Renal pelvis (tissue), 4 donors: ENCODE measurements around the gene ATP2B1. TPM values are rescaled to one million over a fixed set of nuclear protein-coding genes. Genes with fewer than 3 reads are reported as not detected.

Source experiments
- DNase-seq: peaks from one replicate; pipeline ENCODE4 v3.0.0-alpha.2; 2013
- polyA plus RNA-seq, 3 donors: library from polyadenylated mRNA; unstranded; fragments of 120-200 nt; gene quantifications; one replicate each; pipeline ENCODE4 v1.2.1, GENCODE V29; 2013; ENCODE audit not compliant: insufficient read length in 3 of 3

The ATP2B1 gene
- polyA plus RNA-seq, 3 donors, result 95.1 to 103 (median 101) TPM

- no peak for DNase-seq
These were observed 12.8 kb downstream of the ATP2B1 start for GRCh38 chr12:89695830-89696229.

- no peak for DNase-seq
These were observed 13.5 kb downstream of the ATP2B1 start for GRCh38 chr12:89695100-89695499.

- DNase-seq, result no peak
These were observed 14.1 kb downstream of the ATP2B1 start for GRCh38 chr12:89694542-89694941.

- DNase-seq, result no peak
These were observed 14.9 kb downstream of the ATP2B1 start for GRCh38 chr12:89693639-89694202.

- no peak for DNase-seq
These were observed 16.2 kb downstream of the ATP2B1 start for GRCh38 chr12:89692439-89692838.

GRCh38 chr12:89691659-89692058, 17.0 kb downstream of the ATP2B1 start:
- DNase-seq, result no peak

GRCh38 chr12:89690925-89691324, 17.7 kb downstream of the ATP2B1 start:
- DNase-seq, result no peak

- no peak for DNase-seq
These were observed 19.3 kb downstream of the ATP2B1 start for GRCh38 chr12:89689306-89689705.

GRCh38 chr12:89686311-89686710, 22.3 kb downstream of the ATP2B1 start:
- DNase-seq, result no peak

GRCh38 chr12:89685363-89685972, 23.2 kb downstream of the ATP2B1 start:
- DNase-seq, result no peak

GRCh38 chr12:89684136-89684535, 24.5 kb downstream of the ATP2B1 start:
- DNase-seq, result no peak

GRCh38 chr12:89682284-89682683, 26.4 kb downstream of the ATP2B1 start:
- no peak for DNase-seq

- no peak for DNase-seq
These were observed 28.2 kb downstream of the ATP2B1 start for GRCh38 chr12:89680409-89680808.

- no peak for DNase-seq
These were observed 29.0 kb downstream of the ATP2B1 start for GRCh38 chr12:89679631-89680030.

GRCh38 chr12:89678225-89678624, 30.4 kb downstream of the ATP2B1 start:
- no peak for DNase-seq

- DNase-seq, result no peak
These were observed 31.7 kb downstream of the ATP2B1 start for GRCh38 chr12:89676930-89677329.

- no peak for DNase-seq
These were observed 34.2 kb downstream of the ATP2B1 start for GRCh38 chr12:89674326-89674942.

- DNase-seq, result no peak
These were observed 35.0 kb downstream of the ATP2B1 start for GRCh38 chr12:89673603-89674002.

GRCh38 chr12:89672589-89672979, 36.1 kb downstream of the ATP2B1 start:
- DNase-seq, result no peak

- no peak for DNase-seq
These were observed 37.2 kb downstream of the ATP2B1 start for GRCh38 chr12:89671469-89671868.

- no peak for DNase-seq
These were observed 39.4 kb downstream of the ATP2B1 start for GRCh38 chr12:89669197-89669596.

GRCh38 chr12:89665556-89665955, 43.1 kb downstream of the ATP2B1 start:
- DNase-seq, result no peak

GRCh38 chr12:89664441-89664840, 44.2 kb downstream of the ATP2B1 start:
- DNase-seq, result no peak
